ENCODE data around the gene SPATS2L.

Gene SPATS2L

GRCh38 chr2:200408428-200409316 lies 102.2 kb downstream of the SPATS2L start:
- no peaks in the 10 kb centered on the region for H3K9me3 ChIP-seq (ENCODE audit: control insufficient read depth, insufficient read depth, low read length)
- no peak overlapping the region for H3K9ac ChIP-seq (ENCODE audit: low read depth, low read length)
- H3K4me1 ChIP-seq (ENCODE audit: control insufficient read depth, insufficient read depth, low read length) = peaks cover 3% of the 10 kb centered on the region
- no peak overlapping the region for H3K4me3 ChIP-seq (ENCODE audit: low read depth, low read length)
- H3K27me3 ChIP-seq (ENCODE audit: control insufficient read depth, insufficient read depth, low read length) = no peaks in the 10 kb centered on the region
- no peaks in the 10 kb centered on the region for H3K36me3 ChIP-seq (ENCODE audit: control insufficient read depth, insufficient read depth, low read length)

GRCh38 chr2:200411831-200412230 lies 105.3 kb downstream of the SPATS2L start:
- no peaks in the 10 kb centered on the region for H3K27me3 ChIP-seq (ENCODE audit: control insufficient read depth, insufficient read depth, low read length)
- H3K9me3 ChIP-seq (ENCODE audit: control insufficient read depth, insufficient read depth, low read length) = no peaks in the 10 kb centered on the region
- no peak overlapping the region for H3K9ac ChIP-seq (ENCODE audit: low read depth, low read length)
- H3K36me3 ChIP-seq (ENCODE audit: control insufficient read depth, insufficient read depth, low read length) = no peaks in the 10 kb centered on the region
- H3K4me1 ChIP-seq (ENCODE audit: control insufficient read depth, insufficient read depth, low read length) = peaks cover 5% of the 10 kb centered on the region
- H3K4me3 ChIP-seq (ENCODE audit: low read depth, low read length) = no peak overlapping the region

DNA sequence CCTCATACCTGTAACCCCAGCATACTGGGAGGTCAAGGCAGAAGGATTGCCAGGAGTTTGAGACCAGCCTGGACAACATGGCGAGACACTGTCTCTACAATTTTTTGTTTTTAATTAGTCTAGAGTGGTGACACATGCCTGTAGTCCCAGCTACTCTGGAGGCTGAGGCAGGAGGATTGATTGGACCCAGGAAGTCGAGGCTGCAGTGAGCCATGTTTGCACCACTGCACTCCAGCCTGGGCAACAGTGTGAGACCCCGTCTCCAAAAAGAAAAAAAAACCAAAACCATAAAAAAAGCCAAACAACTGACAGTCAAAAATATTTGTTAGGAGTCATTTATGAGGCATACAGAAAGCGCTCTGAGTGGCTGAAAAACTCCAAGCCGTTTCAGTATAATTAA lies 107.9 kb downstream of the SPATS2L start:
- Histone ChIP-seq H3K4me3 (ENCODE audit: low read depth, low read length) (no peak overlapping the region), H3K27me3 (ENCODE audit: control insufficient read depth, insufficient read depth, low read length) (no peaks in the 10 kb centered on the region), H3K4me1 (ENCODE audit: control insufficient read depth, insufficient read depth, low read length) (peaks cover 9% of the 10 kb centered on the region), H3K9me3 (ENCODE audit: control insufficient read depth, insufficient read depth, low read length) (no peaks in the 10 kb centered on the region), H3K36me3 (ENCODE audit: control insufficient read depth, insufficient read depth, low read length) (peaks cover under 1% of the 10 kb centered on the region), H3K9ac (ENCODE audit: low read depth, low read length) (no peak overlapping the region)

- H3K4me1 ChIP-seq (ENCODE audit: control insufficient read depth, insufficient read depth, low read length) = peaks cover 9% of the 10 kb centered on the region
- H3K4me3 ChIP-seq (ENCODE audit: low read depth, low read length) = no peak overlapping the region
- H3K27me3 ChIP-seq (ENCODE audit: control insufficient read depth, insufficient read depth, low read length) = no peaks in the 10 kb centered on the region
- H3K9ac ChIP-seq (ENCODE audit: low read depth, low read length) = no peak overlapping the region
- H3K36me3 ChIP-seq (ENCODE audit: control insufficient read depth, insufficient read depth, low read length) = peaks cover 3% of the 10 kb centered on the region
- no peaks in the 10 kb centered on the region for H3K9me3 ChIP-seq (ENCODE audit: control insufficient read depth, insufficient read depth, low read length)
Measured at GRCh38 chr2:200415455-200415854, 109.0 kb downstream of the SPATS2L start.

DNA sequence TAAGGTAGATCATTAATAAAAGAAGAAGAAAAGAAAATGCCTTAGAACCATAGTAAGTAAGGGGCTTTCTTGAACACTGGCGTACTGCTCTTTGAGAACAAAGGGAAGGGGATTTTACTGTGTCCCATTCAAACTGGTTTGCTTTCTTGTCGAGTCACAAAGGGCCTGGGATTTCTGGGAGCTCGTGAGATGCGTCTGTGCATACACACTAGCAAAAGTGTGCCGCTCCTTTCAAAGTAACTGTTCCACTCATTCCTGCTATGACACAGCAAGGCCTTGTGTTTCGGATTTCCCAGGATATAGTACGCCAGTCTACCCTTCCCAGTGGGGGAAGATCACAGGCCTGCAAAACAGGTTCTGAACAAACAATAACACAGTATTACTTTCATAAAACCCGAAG lies 110.4 kb downstream of the SPATS2L start:
- no peaks in the 10 kb centered on the region for H3K9me3 ChIP-seq (ENCODE audit: control insufficient read depth, insufficient read depth, low read length)
- no peak overlapping the region for H3K4me3 ChIP-seq (ENCODE audit: low read depth, low read length)
- peaks cover 7% of the 10 kb centered on the region for H3K4me1 ChIP-seq (ENCODE audit: control insufficient read depth, insufficient read depth, low read length)
- H3K9ac ChIP-seq (ENCODE audit: low read depth, low read length) = no peak overlapping the region
- H3K27me3 ChIP-seq (ENCODE audit: control insufficient read depth, insufficient read depth, low read length) = no peaks in the 10 kb centered on the region
- peaks cover 3% of the 10 kb centered on the region for H3K36me3 ChIP-seq (ENCODE audit: control insufficient read depth, insufficient read depth, low read length)

- peaks cover 3% of the 10 kb centered on the region for H3K36me3 ChIP-seq (ENCODE audit: control insufficient read depth, insufficient read depth, low read length)
- H3K9me3 ChIP-seq (ENCODE audit: control insufficient read depth, insufficient read depth, low read length) = no peaks in the 10 kb centered on the region
- H3K9ac ChIP-seq (ENCODE audit: low read depth, low read length) = no peak overlapping the region
- H3K4me3 ChIP-seq (ENCODE audit: low read depth, low read length) = no peak overlapping the region
- no peaks in the 10 kb centered on the region for H3K27me3 ChIP-seq (ENCODE audit: control insufficient read depth, insufficient read depth, low read length)
- H3K4me1 ChIP-seq (ENCODE audit: control insufficient read depth, insufficient read depth, low read length) = peaks cover 6% of the 10 kb centered on the region
Measured at GRCh38 chr2:200417366-200417765, 110.9 kb downstream of the SPATS2L start.

DNA sequence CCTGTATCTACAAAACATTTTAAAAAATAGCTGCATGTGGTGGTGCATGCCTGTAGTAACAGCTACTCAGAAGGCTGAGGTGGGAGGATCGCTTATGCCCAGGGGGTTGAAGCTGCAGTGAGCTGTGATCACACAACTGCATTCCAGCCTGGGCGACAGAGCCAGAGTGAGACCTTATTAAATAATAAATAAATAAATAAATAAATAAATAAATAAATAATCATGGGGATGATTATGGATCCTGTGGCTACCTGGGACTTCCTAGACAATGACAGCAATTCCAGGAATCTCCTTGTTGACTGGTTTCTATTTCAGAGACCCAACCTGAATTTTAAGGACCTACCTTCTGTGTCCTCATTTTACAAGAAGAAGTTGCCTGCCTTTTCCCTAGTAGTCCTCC lies 111.9 kb downstream of the SPATS2L start:
- Histone ChIP-seq H3K9me3 (ENCODE audit: control insufficient read depth, insufficient read depth, low read length) (no peaks in the 10 kb centered on the region), H3K9ac (ENCODE audit: low read depth, low read length) (no peak overlapping the region), H3K4me3 (ENCODE audit: low read depth, low read length) (no peak overlapping the region), H3K4me1 (ENCODE audit: control insufficient read depth, insufficient read depth, low read length) (peaks cover 6% of the 10 kb centered on the region), H3K27me3 (ENCODE audit: control insufficient read depth, insufficient read depth, low read length) (no peaks in the 10 kb centered on the region), H3K36me3 (ENCODE audit: control insufficient read depth, insufficient read depth, low read length) (peaks cover 3% of the 10 kb centered on the region)

- no peak overlapping the region for H3K9ac ChIP-seq (ENCODE audit: low read depth, low read length)
- no peaks in the 10 kb centered on the region for H3K9me3 ChIP-seq (ENCODE audit: control insufficient read depth, insufficient read depth, low read length)
- peaks cover 6% of the 10 kb centered on the region for H3K4me1 ChIP-seq (ENCODE audit: control insufficient read depth, insufficient read depth, low read length)
- H3K27me3 ChIP-seq (ENCODE audit: control insufficient read depth, insufficient read depth, low read length) = no peaks in the 10 kb centered on the region
- H3K36me3 ChIP-seq (ENCODE audit: control insufficient read depth, insufficient read depth, low read length) = peaks cover 3% of the 10 kb centered on the region
- no peak overlapping the region for H3K4me3 ChIP-seq (ENCODE audit: low read depth, low read length)
Measured at GRCh38 chr2:200419325-200419724, 112.8 kb downstream of the SPATS2L start.

DNA sequence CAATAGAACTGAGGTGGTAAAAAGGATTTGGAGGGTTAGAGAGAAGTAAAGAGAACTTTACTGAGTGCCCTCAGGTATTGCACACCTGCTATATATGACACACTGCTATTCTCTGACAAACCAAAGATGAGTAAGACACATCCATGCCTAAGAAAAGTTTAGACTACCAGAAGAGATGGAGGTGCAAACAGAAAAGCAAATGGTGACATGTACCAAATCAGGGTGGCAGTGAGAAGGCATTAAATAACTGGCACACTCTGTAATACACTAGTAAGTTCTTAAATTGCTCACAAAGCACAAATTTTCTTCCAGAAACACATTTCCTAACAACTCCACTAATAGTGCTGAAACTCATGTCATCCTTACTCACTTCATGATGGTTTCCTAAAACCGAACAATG lies 114.8 kb downstream of the SPATS2L start:
- Histone ChIP-seq H3K36me3 (ENCODE audit: control insufficient read depth, insufficient read depth, low read length) (peaks cover 3% of the 10 kb centered on the region), H3K27me3 (ENCODE audit: control insufficient read depth, insufficient read depth, low read length) (no peaks in the 10 kb centered on the region), H3K9me3 (ENCODE audit: control insufficient read depth, insufficient read depth, low read length) (no peaks in the 10 kb centered on the region), H3K9ac (ENCODE audit: low read depth, low read length) (no peak overlapping the region), H3K4me1 (ENCODE audit: control insufficient read depth, insufficient read depth, low read length) (peaks cover 6% of the 10 kb centered on the region), H3K4me3 (ENCODE audit: low read depth, low read length) (no peak overlapping the region)

DNA sequence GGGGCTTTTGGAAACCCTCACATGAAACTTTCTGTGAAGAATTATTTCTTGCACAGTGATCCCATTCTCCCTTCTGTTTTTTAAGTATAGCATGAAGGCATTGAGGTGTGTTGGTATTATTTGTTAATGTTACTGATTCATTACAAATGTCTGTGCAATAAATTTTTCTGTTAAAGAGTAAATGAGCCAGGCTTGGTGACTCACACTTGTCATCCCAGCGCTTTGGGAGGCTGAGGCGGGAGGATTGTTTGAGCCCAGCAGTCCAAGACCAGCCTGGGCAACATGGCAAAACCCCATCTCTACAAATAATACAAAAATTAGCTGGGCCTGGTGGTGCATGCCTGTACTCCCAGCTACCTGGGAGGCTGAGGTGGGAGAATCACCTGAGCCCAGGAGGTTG lies 115.6 kb downstream of the SPATS2L start:
- peaks cover 3% of the 10 kb centered on the region for H3K36me3 ChIP-seq (ENCODE audit: control insufficient read depth, insufficient read depth, low read length)
- H3K4me3 ChIP-seq (ENCODE audit: low read depth, low read length) = no peak overlapping the region
- peaks cover 1% of the 10 kb centered on the region for H3K4me1 ChIP-seq (ENCODE audit: control insufficient read depth, insufficient read depth, low read length)
- H3K9me3 ChIP-seq (ENCODE audit: control insufficient read depth, insufficient read depth, low read length) = no peaks in the 10 kb centered on the region
- no peaks in the 10 kb centered on the region for H3K27me3 ChIP-seq (ENCODE audit: control insufficient read depth, insufficient read depth, low read length)
- no peak overlapping the region for H3K9ac ChIP-seq (ENCODE audit: low read depth, low read length)

- Histone ChIP-seq H3K4me1 (ENCODE audit: control insufficient read depth, insufficient read depth, low read length) (no peaks in the 10 kb centered on the region), H3K36me3 (ENCODE audit: control insufficient read depth, insufficient read depth, low read length) (peaks cover 3% of the 10 kb centered on the region), H3K9ac (ENCODE audit: low read depth, low read length) (no peak overlapping the region)
Measured at GRCh38 chr2:200422532-200423261, 116.2 kb downstream of the SPATS2L start.

GRCh38 chr2:200423541-200423940 lies 117.0 kb downstream of the SPATS2L start:
- H3K9ac ChIP-seq (ENCODE audit: low read depth, low read length) = no peak overlapping the region
- H3K9me3 ChIP-seq (ENCODE audit: control insufficient read depth, insufficient read depth, low read length) = no peaks in the 10 kb centered on the region
- H3K36me3 ChIP-seq (ENCODE audit: control insufficient read depth, insufficient read depth, low read length) = peaks cover 3% of the 10 kb centered on the region
- no peaks in the 10 kb centered on the region for H3K4me1 ChIP-seq (ENCODE audit: control insufficient read depth, insufficient read depth, low read length)
- no peak overlapping the region for H3K4me3 ChIP-seq (ENCODE audit: low read depth, low read length)
- no peaks in the 10 kb centered on the region for H3K27me3 ChIP-seq (ENCODE audit: control insufficient read depth, insufficient read depth, low read length)

More at GRCh38 chr2:200422532-200423261, 116.2 kb downstream of the SPATS2L start:
- no peaks in the 10 kb centered on the region for H3K9me3 ChIP-seq (ENCODE audit: control insufficient read depth, insufficient read depth, low read length)
- no peaks in the 10 kb centered on the region for H3K27me3 ChIP-seq (ENCODE audit: control insufficient read depth, insufficient read depth, low read length)
- no peak overlapping the region for H3K4me3 ChIP-seq (ENCODE audit: low read depth, low read length)
